Measurements from ENCODE around the gene TMEM218. TPM values are rescaled to one million over a fixed set of nuclear protein-coding genes. Genes with fewer than 3 reads are reported as not detected.

Gene TMEM218
- total RNA-seq, 1 donor from 2014 or later, result 12.8 TPM

GRCh38 chr11:125082040-125082439 is 29.4 kb downstream of the TMEM218 start:
- no peaks in the 10 kb centered on the region for H3K27me3 ChIP-seq
- peak in 1 of 2 donors; percentile 76 for DNase-seq (ENCODE audit: extremely low spot score in 2 of 2)
- H3K4me3 ChIP-seq, result no peak overlapping the region
- TF ChIP-seq POLR2AphosphoS5 (IDR thresholded peaks at IDR 0.05; ENCODE audit: insufficient read depth in 1 of 2, low read depth in 1 of 2) (no peak), POLR2A (IDR thresholded peaks at IDR 0.05) (no peak), CTCF (IDR thresholded peaks at IDR 0.05) (no peak)
- H3K9me3 ChIP-seq, result no peaks in the 10 kb centered on the region
- H3K27ac ChIP-seq, result no peak overlapping the region
- peaks cover 20% of the 10 kb centered on the region for H3K4me1 ChIP-seq
- no peaks in the 10 kb centered on the region for H3K36me3 ChIP-seq
- intact Hi-C loops (cut with DNase I), result loop anchor here (10.0 kb wide), 1 partner anchor 323 kb away; no protein-coding TSS in a partner anchor

- TF ChIP-seq CTCF (IDR thresholded peaks at IDR 0.05), result no peak
- TF ChIP-seq POLR2A (IDR thresholded peaks at IDR 0.05), result no peak
- TF ChIP-seq POLR2AphosphoS5 (IDR thresholded peaks at IDR 0.05; ENCODE audit: insufficient read depth in 1 of 2, low read depth in 1 of 2), result no peak
- DNase-seq (ENCODE audit: extremely low spot score in 2 of 2), result peak; percentile 49 to 95
- Histone ChIP-seq H3K9me3 (no peaks in the 10 kb centered on the region), H3K36me3 (no peaks in the 10 kb centered on the region), H3K27me3 (no peaks in the 10 kb centered on the region), H3K27ac (no peak overlapping the region), H3K4me1 (peaks cover 20% of the 10 kb centered on the region), H3K4me3 (no peak overlapping the region)
- intact Hi-C loops (cut with DNase I), result loop anchor here (10.0 kb wide), 1 partner anchor 324 kb away; no protein-coding TSS in a partner anchor
These were observed 30.2 kb downstream of the TMEM218 start for GRCh38 chr11:125081098-125081798.

GRCh38 chr11:125080531-125080911 is 30.9 kb downstream of the TMEM218 start:
- TF ChIP-seq POLR2A (IDR thresholded peaks at IDR 0.05) (no peak), CTCF (IDR thresholded peaks at IDR 0.05) (no peak), POLR2AphosphoS5 (IDR thresholded peaks at IDR 0.05; ENCODE audit: insufficient read depth in 1 of 2, low read depth in 1 of 2) (no peak)
- Histone ChIP-seq H3K4me3 (no peak overlapping the region), H3K27me3 (no peaks in the 10 kb centered on the region), H3K4me1 (peaks cover 20% of the 10 kb centered on the region), H3K36me3 (no peaks in the 10 kb centered on the region), H3K9me3 (no peaks in the 10 kb centered on the region), H3K27ac (no peak overlapping the region)
- intact Hi-C loops (cut with DNase I), result loop anchor here (10.0 kb wide), 1 partner anchor 324 kb away; no protein-coding TSS in a partner anchor
- no peak for DNase-seq (ENCODE audit: extremely low spot score in 2 of 2)

GRCh38 chr11:125079878-125080530 is 31.4 kb downstream of the TMEM218 start:
- DNase-seq (ENCODE audit: extremely low spot score in 2 of 2), result no peak
- H3K36me3 ChIP-seq, result no peaks in the 10 kb centered on the region
- intact Hi-C loops (cut with DNase I), result loop anchor here (10.0 kb wide), 1 partner anchor 325 kb away; no protein-coding TSS in a partner anchor

More at GRCh38 chr11:125079878-125080530, 31.4 kb downstream of the TMEM218 start:
- TF ChIP-seq POLR2AphosphoS5 (IDR thresholded peaks at IDR 0.05; ENCODE audit: insufficient read depth in 1 of 2, low read depth in 1 of 2) (no peak), CTCF (IDR thresholded peaks at IDR 0.05) (no peak), POLR2A (IDR thresholded peaks at IDR 0.05) (no peak)
- Histone ChIP-seq H3K4me3 (no peak overlapping the region), H3K4me1 (peaks cover 20% of the 10 kb centered on the region), H3K9me3 (no peaks in the 10 kb centered on the region), H3K27me3 (no peaks in the 10 kb centered on the region), H3K27ac (no peak overlapping the region)
